Right atrium auricular region (tissue), 2 donors: ENCODE measurements around the gene TMF1. TPM values are rescaled to one million over a fixed set of nuclear protein-coding genes. Genes with fewer than 3 reads are reported as not detected.

Source experiments
- DNase-seq: peaks from one replicate; pipeline ENCODE4 v3.0.0-alpha.2; 2019; ENCODE audit warnings: low spot score
- H3K27ac ChIP-seq, 2 donors: fragments of 200-600 bp; sonication (generic); 1 replicate in 1 of 2; 2 replicates in 1 of 2; pipeline ENCODE4 v1.5.1; 2016 to 2019
- H3K27me3 ChIP-seq, 2 donors: fragments of 200-600 bp; sonication (generic); one replicate each; pipeline versions ENCODE4 v1.5.1 to v1.6.0; 2017 to 2019
- H3K36me3 ChIP-seq: fragments of 200-600 bp; sonication (generic); one replicate; pipeline ENCODE4 v1.5.1; 2016
- H3K4me1 ChIP-seq, 2 donors: fragments of 200-600 bp; sonication (generic); one replicate each; pipeline versions ENCODE4 v1.5.1 to v1.6.0; 2017 to 2019
- H3K4me3 ChIP-seq, 2 donors: fragments of 200-600 bp; sonication (generic); 1 replicate in 1 of 2; 2 replicates in 1 of 2; pipeline ENCODE4 v1.5.1; 2017 to 2019; ENCODE audit warnings: mild to moderate bottlenecking in 1 of 2, moderate library complexity in 1 of 2
- H3K9me3 ChIP-seq, 2 donors: fragments of 200-600 bp; sonication (generic); one replicate each; pipeline ENCODE4 v1.5.1; 2019
- CTCF ChIP-seq, 2 donors: fragments of 200-600 bp; sonication (generic); IDR thresholded peaks; one replicate each; pipeline ENCODE4 v1.5.1; 2019; ENCODE audit warnings: antibody characterized with exemption in 2 of 2
- total RNA-seq, 2 donors: library from RNA; depleted of rRNA; stranded (reverse); fragments of >200 nt; gene quantifications; one replicate each; pipeline ENCODE4 v1.1.0, GENCODE V29; 2016

Gene TMF1
- total RNA-seq, 2 donors from 2014 or later: 15.6 to 21.3 TPM

DNA sequence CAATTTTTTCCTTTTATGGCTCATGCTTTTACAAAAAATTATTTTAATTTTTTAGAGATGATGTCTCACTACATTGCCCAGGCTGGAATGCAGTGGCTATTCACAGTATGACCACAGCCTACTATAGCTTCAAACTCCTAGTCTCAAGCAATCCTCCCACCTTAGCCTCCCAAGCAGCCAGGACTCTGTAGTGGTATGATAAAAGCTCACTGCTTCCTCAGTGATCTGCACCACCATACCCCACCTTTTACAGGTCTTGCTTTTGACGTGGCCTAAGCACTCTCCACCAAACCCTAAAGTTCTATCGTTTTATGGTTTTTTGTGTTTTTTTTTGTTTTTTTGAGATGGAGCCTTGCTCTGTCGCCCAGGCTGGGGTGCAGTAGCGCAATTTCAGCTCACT is 14.0 kb upstream of the TMF1 start:
- Histone ChIP-seq H3K36me3 (peaks cover 11% of the 10 kb centered on the region), H3K27me3 (no peaks in the 10 kb centered on the region), H3K9me3 (no peaks in the 10 kb centered on the region), H3K27ac (no peak overlapping the region), H3K4me3 (no peak overlapping the region), H3K4me1 (no peaks in the 10 kb centered on the region)
- no peak for TF ChIP-seq CTCF (IDR thresholded peaks at IDR 0.05)
- no peak for DNase-seq

GRCh38 chr3:69065318-69065964 is 13.3 kb upstream of the TMF1 start:
- Histone ChIP-seq H3K27me3 (no peaks in the 10 kb centered on the region), H3K27ac (no peak overlapping the region), H3K9me3 (no peaks in the 10 kb centered on the region), H3K4me3 (no peak overlapping the region), H3K4me1 (no peaks in the 10 kb centered on the region), H3K36me3 (peaks cover 18% of the 10 kb centered on the region)
- no peak for TF ChIP-seq CTCF (IDR thresholded peaks at IDR 0.05)
- DNase-seq: no peak

DNA sequence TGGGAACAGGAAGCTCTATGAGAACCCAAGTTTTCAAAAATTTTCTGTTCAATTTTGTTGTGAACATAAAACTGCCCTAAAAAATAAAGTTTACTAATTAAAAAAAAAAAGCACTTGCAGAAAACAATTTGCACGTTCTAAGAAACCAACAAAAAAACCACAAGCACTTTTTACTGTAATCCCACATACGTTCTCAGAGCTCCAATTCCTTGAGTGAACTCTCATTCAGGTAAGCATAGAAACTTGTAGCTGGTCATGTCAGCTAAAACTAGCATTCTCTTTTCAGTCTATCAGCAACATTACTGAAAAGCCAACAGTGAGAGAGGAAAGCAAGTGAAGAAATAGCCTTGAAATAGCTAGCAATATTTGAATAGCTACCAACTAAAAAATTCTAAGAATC is 11.5 kb upstream of the TMF1 start:
- TF ChIP-seq CTCF (IDR thresholded peaks at IDR 0.05): no peak
- Histone ChIP-seq H3K36me3 (peaks cover 34% of the 10 kb centered on the region), H3K4me3 (no peak overlapping the region), H3K9me3 (no peaks in the 10 kb centered on the region), H3K4me1 (no peaks in the 10 kb centered on the region), H3K27me3 (no peaks in the 10 kb centered on the region), H3K27ac (no peak overlapping the region)
- DNase-seq: no peak

DNA sequence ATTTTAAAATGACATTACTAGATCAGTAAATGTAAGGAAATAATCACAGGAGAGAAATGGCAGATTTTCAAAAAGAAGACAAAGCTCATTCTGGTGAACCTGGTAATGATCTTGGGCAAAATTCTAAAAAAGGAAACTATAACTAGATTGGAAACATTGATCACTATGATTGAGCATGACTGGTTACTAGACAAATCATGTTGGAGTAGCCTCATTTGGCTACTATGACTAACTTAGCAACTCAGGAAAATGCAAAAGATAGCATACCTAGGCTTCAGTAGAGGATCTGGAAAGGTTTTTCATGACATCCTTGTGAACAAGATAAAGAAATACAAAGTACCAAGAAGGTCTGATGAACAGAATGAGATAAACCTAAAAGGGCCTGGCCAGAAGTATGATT is 7.6 kb upstream of the TMF1 start:
- H3K27me3 ChIP-seq: no peaks in the 10 kb centered on the region
- no peak overlapping the region for H3K27ac ChIP-seq
- H3K36me3 ChIP-seq: peaks cover 57% of the 10 kb centered on the region

DNA sequence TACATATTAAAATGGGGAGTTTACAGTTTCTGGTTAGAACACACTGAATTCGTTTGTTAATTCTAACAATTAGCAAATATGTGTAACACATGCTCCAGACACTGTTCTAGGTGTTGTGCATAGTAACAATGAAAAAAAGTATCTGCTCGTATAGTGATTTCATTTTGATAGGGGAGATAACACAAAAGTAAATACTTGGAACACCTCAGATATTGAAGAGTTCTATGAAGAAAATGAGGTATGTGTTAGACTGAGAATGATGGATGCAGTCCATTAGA is 6.8 kb upstream of the TMF1 start:
- H3K4me1 ChIP-seq: no peaks in the 10 kb centered on the region
- H3K27me3 ChIP-seq: no peaks in the 10 kb centered on the region
- H3K4me3 ChIP-seq: no peak overlapping the region
- peaks cover 59% of the 10 kb centered on the region for H3K36me3 ChIP-seq
- no peak for DNase-seq
- no peak for TF ChIP-seq CTCF (IDR thresholded peaks at IDR 0.05)
- no peak overlapping the region for H3K27ac ChIP-seq
- no peaks in the 10 kb centered on the region for H3K9me3 ChIP-seq

More for the DNA sequence above, 7.6 kb upstream of the TMF1 start:
- no peaks in the 10 kb centered on the region for H3K4me1 ChIP-seq
- H3K4me3 ChIP-seq: no peak overlapping the region
- TF ChIP-seq CTCF (IDR thresholded peaks at IDR 0.05): no peak
- H3K9me3 ChIP-seq: no peaks in the 10 kb centered on the region
- DNase-seq: no peak
